Activated T-helper 1 cell treated with anti-CD3 and anti-CD28 coated beads, Interleukin-12 subunit alpha, Interleukin-12 subunit beta, Interleukin-2, Interleukin-4 antibody, amounts not matched to agents 30 ng/mL and 10 ng/mL and 1 ng/mL, durations not matched to agents 14 hours and 24 hours and 36 hours (primary cell): ENCODE data around the gene MX2. TPM values are rescaled to one million over a fixed set of nuclear protein-coding genes. Genes with fewer than 3 reads are reported as not detected.

Experiments used
- DNase-seq: peaks from one replicate; pipeline ENCODE4 v3.0.0; 2021; ENCODE audit warnings: low spot score
- H3K27ac Mint-ChIP-seq: one replicate; pipeline ENCODE4 v1.8.0; 2021; ENCODE audit warnings: mild to moderate bottlenecking, mixed read lengths
- H3K27me3 Mint-ChIP-seq: one replicate; pipeline ENCODE4 v1.8.0; 2022; ENCODE audit warnings: mild to moderate bottlenecking, moderate library complexity, mixed read lengths; ENCODE audit not compliant: insufficient read depth
- H3K36me3 Mint-ChIP-seq: one replicate; pipeline ENCODE4 v1.8.0; 2021; ENCODE audit warnings: low read depth, mixed read lengths
- H3K4me1 Mint-ChIP-seq: one replicate; pipeline ENCODE4 v1.8.0; 2021; ENCODE audit warnings: low read depth, mixed read lengths
- H3K4me3 Mint-ChIP-seq: one replicate; pipeline ENCODE4 v1.8.0; 2021; ENCODE audit warnings: mild to moderate bottlenecking, moderate library complexity, mixed read lengths
- H3K9me3 Mint-ChIP-seq: one replicate; pipeline ENCODE4 v1.8.0; 2021; ENCODE audit warnings: mixed read lengths
- intact Hi-C: fragments of 100-400 bp; cut with micrococcal nuclease; formaldehyde crosslinking; loops from one replicate; pipeline ENCODE4 v1.15.1; 2024
- total RNA-seq: library from RNA; stranded (reverse); gene quantifications from 2 replicates; pipeline ENCODE4 v1.2.3, GENCODE V29; 2022

The MX2 gene
- total RNA-seq, 1 donor from 2014 or later: 8.2 TPM

- H3K4me3 Mint-ChIP-seq: peak overlapping the region; percentile 64
- DNase-seq: no peak
- no peaks in the 10 kb centered on the region for H3K27me3 Mint-ChIP-seq
- H3K4me1 Mint-ChIP-seq: peaks cover 45% of the 10 kb centered on the region
- intact Hi-C loops: loop anchor here (1.0 kb wide), 1 partner anchor 9 kb away; the partner anchor contains the start of gene MX2
- H3K9me3 Mint-ChIP-seq: no peaks in the 10 kb centered on the region
- peak overlapping the region; percentile 25 for H3K27ac Mint-ChIP-seq
- H3K36me3 Mint-ChIP-seq: peaks cover 22% of the 10 kb centered on the region
Measured at GRCh38 chr21:41370840-41371684, 9.2 kb downstream of the MX2 start.

DNA sequence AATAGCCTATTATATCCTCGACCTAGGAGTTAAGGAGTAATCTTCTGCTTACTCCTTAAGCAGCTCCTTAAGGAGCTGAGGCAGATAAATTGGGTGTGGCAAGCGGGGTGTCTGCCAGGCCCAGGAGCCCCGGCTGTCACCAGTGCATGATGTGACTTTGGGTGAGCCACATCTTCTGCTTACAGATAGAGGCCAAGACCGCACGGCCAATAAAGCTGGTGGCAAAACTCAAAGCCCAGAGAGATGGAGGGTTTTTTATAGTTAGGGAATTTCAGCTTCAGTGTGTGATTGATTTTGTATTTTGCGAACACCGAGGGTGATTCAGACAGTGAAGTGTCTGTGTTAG is 9.8 kb downstream of the MX2 start:
- Mint-ChIP-seq H3K27me3 (no peaks in the 10 kb centered on the region), H3K36me3 (peaks cover 24% of the 10 kb centered on the region), H3K4me3 (no peak overlapping the region), H3K4me1 (peaks cover 39% of the 10 kb centered on the region), H3K27ac (no peak overlapping the region), H3K9me3 (no peaks in the 10 kb centered on the region)
- no peak for DNase-seq
- intact Hi-C loops: no loop called here

GRCh38 chr21:41373253-41373652 is 11.4 kb downstream of the MX2 start:
- H3K27me3 Mint-ChIP-seq: no peaks in the 10 kb centered on the region
- no peak overlapping the region for H3K27ac Mint-ChIP-seq
- no peak overlapping the region for H3K4me3 Mint-ChIP-seq
- intact Hi-C loops: no loop called here
- no peak for DNase-seq
- peaks cover 36% of the 10 kb centered on the region for H3K4me1 Mint-ChIP-seq
- no peaks in the 10 kb centered on the region for H3K9me3 Mint-ChIP-seq
- H3K36me3 Mint-ChIP-seq: peaks cover 29% of the 10 kb centered on the region

GRCh38 chr21:41373763-41374162 is 11.9 kb downstream of the MX2 start:
- Mint-ChIP-seq H3K4me3 (no peak overlapping the region), H3K9me3 (no peaks in the 10 kb centered on the region)

DNA sequence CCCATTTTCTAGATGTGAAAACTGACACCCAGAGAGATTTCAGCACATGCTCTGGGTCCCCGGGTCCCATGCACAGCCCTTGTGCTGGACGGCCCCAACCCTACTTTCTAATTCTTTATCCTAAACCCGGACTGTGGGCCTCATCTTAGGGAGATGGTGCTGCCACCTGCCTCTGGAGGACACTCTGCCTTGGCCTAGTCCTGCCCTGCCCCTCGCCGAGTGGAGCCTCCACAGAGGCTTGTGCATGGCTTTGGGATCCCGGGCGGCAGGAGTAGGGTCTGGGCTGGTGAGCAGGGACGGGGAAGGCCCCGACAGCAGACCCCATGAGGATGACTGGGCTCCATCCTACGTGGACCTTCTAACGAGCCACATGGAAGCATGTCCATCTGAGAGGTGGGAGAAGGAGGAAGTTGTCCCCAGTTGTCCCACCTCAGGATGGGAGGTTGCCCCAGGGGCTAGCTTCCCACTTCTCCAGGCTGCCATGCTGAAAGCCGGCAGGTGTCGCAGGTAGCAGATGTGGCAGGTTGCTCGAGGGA is 12.4 kb downstream of the MX2 start:
- Mint-ChIP-seq H3K9me3 (no peaks in the 10 kb centered on the region), H3K36me3 (peaks cover 29% of the 10 kb centered on the region), H3K27me3 (no peaks in the 10 kb centered on the region), H3K4me3 (no peak overlapping the region), H3K4me1 (peaks cover 36% of the 10 kb centered on the region), H3K27ac (no peak overlapping the region)
- intact Hi-C loops: loop anchor here (1.0 kb wide), 1 partner anchor 91 kb away; no protein-coding TSS in a partner anchor
- no peak for DNase-seq

More at GRCh38 chr21:41373763-41374162, 11.9 kb downstream of the MX2 start:
- DNase-seq: no peak
- intact Hi-C loops: loop anchor here (1.0 kb wide), 1 partner anchor 90 kb away; no protein-coding TSS in a partner anchor
- H3K27ac Mint-ChIP-seq: no peak overlapping the region
- H3K27me3 Mint-ChIP-seq: no peaks in the 10 kb centered on the region
- H3K36me3 Mint-ChIP-seq: peaks cover 29% of the 10 kb centered on the region
- peaks cover 36% of the 10 kb centered on the region for H3K4me1 Mint-ChIP-seq

DNA sequence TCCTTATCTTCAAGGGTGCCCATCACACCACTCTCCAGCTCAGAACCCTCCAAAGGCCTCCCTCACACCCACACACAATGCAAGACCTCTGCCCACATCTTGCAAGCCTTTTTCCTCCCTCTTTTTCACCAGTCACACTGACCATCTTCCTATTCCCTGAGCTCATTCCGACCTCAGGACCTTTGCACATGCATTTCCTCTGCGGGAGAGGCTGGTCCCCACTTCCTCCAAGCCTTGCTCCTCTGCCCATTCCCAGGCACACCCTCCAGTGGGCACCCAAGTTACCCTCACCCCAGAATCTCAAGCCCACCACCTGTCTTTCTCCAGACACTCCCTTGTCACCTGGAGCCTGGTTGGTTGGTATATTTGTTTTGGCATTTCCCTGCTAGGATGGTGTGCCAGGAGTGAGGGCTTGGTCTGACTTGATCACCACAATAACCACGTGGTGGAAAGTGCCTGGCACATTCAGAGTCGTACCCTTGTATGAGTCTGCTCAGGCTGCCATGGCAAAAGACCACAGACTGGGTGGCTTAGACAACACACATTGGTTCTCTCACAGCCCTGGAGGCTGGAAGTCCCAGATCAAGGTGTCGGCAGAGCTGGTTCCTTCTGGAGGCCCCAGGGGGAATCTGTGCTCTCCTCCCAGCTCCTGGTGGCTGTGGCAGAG is 13.2 kb downstream of the MX2 start:
- DNase-seq: no peak
- Mint-ChIP-seq H3K27me3 (no peaks in the 10 kb centered on the region), H3K36me3 (peaks cover 28% of the 10 kb centered on the region), H3K9me3 (no peaks in the 10 kb centered on the region), H3K4me3 (no peak overlapping the region), H3K27ac (peak overlapping the region; percentile 29), H3K4me1 (peaks cover 33% of the 10 kb centered on the region)
- intact Hi-C loops: loop anchor here (1.0 kb wide), 1 partner anchor 92 kb away; no protein-coding TSS in a partner anchor

DNA sequence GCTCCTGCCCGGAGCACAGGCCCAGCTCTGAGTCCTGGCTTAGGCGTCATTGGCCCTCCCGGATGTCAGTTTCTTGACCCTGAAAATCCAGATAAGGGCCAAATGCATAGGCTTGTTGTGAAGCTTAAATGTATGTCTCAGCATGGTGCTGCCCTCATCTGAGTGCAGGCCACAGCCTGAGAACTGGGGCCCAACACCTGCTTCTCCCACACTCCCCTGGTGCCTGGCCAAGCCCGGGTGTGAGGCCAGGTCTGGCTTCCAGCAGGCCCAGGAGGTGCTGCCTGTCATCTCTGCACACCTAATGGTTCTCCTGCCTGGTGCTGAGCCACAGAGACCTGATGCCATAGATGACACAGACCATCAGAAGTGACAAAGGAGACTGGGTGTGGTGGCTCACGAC is 14.0 kb downstream of the MX2 start:
- Mint-ChIP-seq H3K27me3 (no peaks in the 10 kb centered on the region), H3K27ac (no peak overlapping the region), H3K4me3 (no peak overlapping the region), H3K36me3 (peaks cover 27% of the 10 kb centered on the region), H3K4me1 (peaks cover 25% of the 10 kb centered on the region), H3K9me3 (no peaks in the 10 kb centered on the region)
- DNase-seq: no peak
- intact Hi-C loops: no loop called here

DNA sequence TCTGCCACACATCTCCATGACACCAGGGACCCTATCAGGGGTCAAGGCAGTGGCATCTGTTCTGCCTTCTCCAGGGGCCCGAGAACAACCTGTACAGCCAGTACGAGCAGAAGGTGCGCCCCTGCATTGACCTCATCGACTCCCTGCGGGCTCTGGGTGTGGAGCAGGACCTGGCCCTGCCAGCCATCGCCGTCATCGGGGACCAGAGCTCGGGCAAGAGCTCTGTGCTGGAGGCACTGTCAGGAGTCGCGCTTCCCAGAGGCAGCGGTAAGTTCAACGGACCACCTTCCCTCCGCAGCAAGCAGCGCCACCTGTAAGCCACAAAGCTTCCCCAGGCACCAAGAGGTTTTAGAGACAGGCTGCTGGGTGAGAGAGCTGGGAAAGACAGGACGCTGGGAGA is 15.9 kb downstream of the MX2 start:
- no peaks in the 10 kb centered on the region for H3K9me3 Mint-ChIP-seq
- intact Hi-C loops: no loop called here
- no peak overlapping the region for H3K4me3 Mint-ChIP-seq
- H3K4me1 Mint-ChIP-seq: peaks cover 11% of the 10 kb centered on the region
- peaks cover 37% of the 10 kb centered on the region for H3K36me3 Mint-ChIP-seq
- H3K27me3 Mint-ChIP-seq: no peaks in the 10 kb centered on the region
- DNase-seq: no peak
- peak overlapping the region; percentile 40 for H3K27ac Mint-ChIP-seq

- Mint-ChIP-seq H3K9me3 (no peaks in the 10 kb centered on the region), H3K4me1 (peaks cover 11% of the 10 kb centered on the region), H3K4me3 (no peak overlapping the region), H3K36me3 (peaks cover 41% of the 10 kb centered on the region), H3K27me3 (no peaks in the 10 kb centered on the region), H3K27ac (no peak overlapping the region)
- intact Hi-C loops: no loop called here
- DNase-seq: no peak
Measured at GRCh38 chr21:41378849-41379248, 17.0 kb downstream of the MX2 start.

GRCh38 chr21:41379901-41380300 is 18.1 kb downstream of the MX2 start:
- Mint-ChIP-seq H3K27ac (no peak overlapping the region), H3K27me3 (no peaks in the 10 kb centered on the region), H3K9me3 (no peaks in the 10 kb centered on the region), H3K4me1 (peaks cover 6% of the 10 kb centered on the region), H3K36me3 (peaks cover 42% of the 10 kb centered on the region), H3K4me3 (no peak overlapping the region)
- no peak for DNase-seq
- intact Hi-C loops: no loop called here

GRCh38 chr21:41381731-41382130 is 19.9 kb downstream of the MX2 start:
- H3K4me3 Mint-ChIP-seq: no peak overlapping the region
- no peaks in the 10 kb centered on the region for H3K27me3 Mint-ChIP-seq
- intact Hi-C loops: no loop called here
- H3K36me3 Mint-ChIP-seq: peaks cover 43% of the 10 kb centered on the region
- H3K27ac Mint-ChIP-seq: no peak overlapping the region
- DNase-seq: no peak
- H3K9me3 Mint-ChIP-seq: no peaks in the 10 kb centered on the region
- H3K4me1 Mint-ChIP-seq: no peaks in the 10 kb centered on the region

DNA sequence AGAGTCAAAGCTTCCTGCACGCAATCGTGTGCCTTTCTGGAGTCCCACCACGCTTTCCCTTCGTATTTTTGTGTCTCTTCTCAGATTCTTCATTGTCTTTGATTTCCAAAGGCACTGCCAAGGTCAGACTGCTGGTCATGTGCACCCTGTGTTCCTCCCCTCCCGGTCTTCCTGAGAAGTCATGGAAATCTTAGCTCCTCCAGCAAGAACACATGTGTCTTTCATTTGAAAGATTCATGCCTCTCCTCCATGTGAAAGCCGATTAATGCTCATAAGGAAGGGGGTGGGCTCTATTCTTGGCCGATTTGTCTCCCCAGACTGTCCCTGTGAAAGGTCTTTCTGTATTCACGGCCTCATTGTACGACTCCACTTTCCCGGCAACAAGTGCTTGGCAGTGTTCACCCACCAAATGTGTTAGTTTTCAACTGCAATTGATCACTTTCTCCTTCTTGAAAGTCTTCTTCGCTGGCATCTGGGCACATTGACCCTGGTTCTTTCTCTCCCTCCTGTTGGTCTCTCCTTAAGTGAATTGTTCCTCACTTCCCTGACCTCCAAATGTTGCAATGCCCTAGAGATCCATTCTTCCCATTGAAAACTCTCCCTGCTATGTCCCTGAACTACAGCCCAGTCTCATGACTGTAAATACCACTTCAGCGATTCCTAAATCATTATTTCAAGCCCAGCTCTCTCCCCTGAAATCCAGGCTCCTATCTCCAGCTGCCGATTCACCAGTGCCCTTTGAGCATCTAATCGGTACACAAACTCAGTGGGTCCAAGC is 25.4 kb downstream of the MX2 start:
- Mint-ChIP-seq H3K27me3 (no peaks in the 10 kb centered on the region), H3K4me3 (no peak overlapping the region), H3K36me3 (peaks cover 46% of the 10 kb centered on the region), H3K4me1 (no peaks in the 10 kb centered on the region), H3K27ac (no peak overlapping the region), H3K9me3 (no peaks in the 10 kb centered on the region)
- intact Hi-C loops: no loop called here
- DNase-seq: no peak
